Colonic mucosa (tissue), 4 donors: ENCODE measurements around the gene KCNJ3. TPM values are rescaled to one million over a fixed set of nuclear protein-coding genes. Genes with fewer than 3 reads are reported as not detected.
A peak's percentile ranks its signal among the peaks of the same experiment; 100 is the strongest.

Source experiments
- DNase-seq: peaks from one replicate; pipeline ENCODE4 v3.0.0-alpha.2; 2020
- H3K27ac ChIP-seq: fragments of 200-600 bp; one replicate; pipeline ENCODE4 v1.8.0; 2021
- H3K27me3 ChIP-seq: fragments of 200-600 bp; one replicate; pipeline ENCODE4 v1.8.0; 2021
- H3K36me3 ChIP-seq: fragments of 200-600 bp; one replicate; pipeline ENCODE4 v1.8.0; 2021
- H3K4me1 ChIP-seq: fragments of 200-600 bp; one replicate; pipeline ENCODE4 v1.8.0; 2021; ENCODE audit warnings: mild to moderate bottlenecking
- H3K4me3 ChIP-seq: fragments of 200-600 bp; one replicate; pipeline ENCODE4 v1.8.0; 2021
- H3K9ac ChIP-seq, 2 donors: one replicate each; pipeline ENCODE4 v1.7.0; 2013; ENCODE audit warnings: control low read depth in 2 of 2, low read depth in 2 of 2, low read length in 2 of 2
- H3K9me3 ChIP-seq: fragments of 200-600 bp; one replicate; pipeline ENCODE4 v1.8.0; 2021
- intact Hi-C: fragments of 100-400 bp; cut with DNase I; formaldehyde crosslinking; loops from one replicate; pipeline ENCODE4 v1.14.1; 2022
- total RNA-seq, 2 donors: library from RNA; stranded (reverse); fragmentation: NEBNext Ultra II Directional in 1 of 2; extraction: Animal tissue kit (Norgen Biotek cat#: 25700) in 1 of 2; gene quantifications; one replicate each; pipeline ENCODE4 v1.2.1, GENCODE V29; 2021
- TF ChIP-seq, protein P1 (sequence below): fragments of 200-600 bp; IDR thresholded peaks from one replicate; pipeline ENCODE4 v1.8.0; 2022; ENCODE audit warnings: antibody characterized with exemption, mild to moderate bottlenecking
- donor health status: healthy.
- donor health status: DM: no; HTN: no; CAD: no.
- donor health status: DM: no; HTN: no; CAD: no.

KCNJ3 gene
- total RNA-seq, 2 donors from 2014 or later = 0.32 to 0.62 TPM

DNA sequence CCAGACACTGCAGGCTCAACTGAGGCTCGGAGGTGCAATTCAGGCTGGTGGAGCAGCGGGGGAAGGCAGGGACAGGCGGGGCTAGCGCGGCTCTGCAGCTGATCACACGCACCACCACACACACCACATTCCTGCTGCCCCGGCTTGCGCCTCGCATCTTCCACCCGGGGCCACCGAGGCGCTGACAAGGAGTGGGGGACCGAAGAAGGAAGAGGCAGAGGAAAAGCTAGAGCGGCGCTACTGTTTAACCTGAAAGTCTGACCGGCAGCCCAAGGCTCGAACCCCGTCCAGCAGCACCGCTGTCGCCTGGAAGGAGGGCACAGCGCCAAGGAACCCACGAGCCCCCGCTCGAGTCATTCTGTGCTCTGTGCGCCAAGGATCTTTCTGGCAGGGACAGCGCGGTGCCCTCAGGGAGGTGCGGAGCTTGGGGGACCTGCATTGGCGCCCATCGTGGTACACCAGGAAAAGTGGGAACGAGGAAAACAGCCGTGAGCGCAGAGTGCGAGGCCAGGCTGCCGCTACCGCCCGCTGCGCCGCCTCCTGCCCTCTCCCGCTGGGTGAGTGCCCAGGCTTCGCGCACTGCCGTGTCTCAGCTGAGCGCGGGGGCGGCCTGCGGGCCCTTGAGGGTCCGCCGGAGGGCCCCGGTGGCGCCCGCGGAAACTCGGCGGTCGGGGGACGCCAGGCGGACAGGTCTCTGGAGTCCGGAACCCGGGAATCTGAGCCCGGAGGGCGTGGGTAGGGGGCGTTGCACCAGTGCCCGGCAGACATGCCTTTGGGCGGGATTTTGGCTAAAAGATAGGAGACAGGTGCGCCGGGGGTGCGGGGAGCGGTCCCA lies 860 bp upstream of the KCNJ3 start:
- no peaks in the 10 kb centered on the region for H3K9me3 ChIP-seq
- DNase-seq = peak; percentile 22
- TF ChIP-seq, protein P1, sequence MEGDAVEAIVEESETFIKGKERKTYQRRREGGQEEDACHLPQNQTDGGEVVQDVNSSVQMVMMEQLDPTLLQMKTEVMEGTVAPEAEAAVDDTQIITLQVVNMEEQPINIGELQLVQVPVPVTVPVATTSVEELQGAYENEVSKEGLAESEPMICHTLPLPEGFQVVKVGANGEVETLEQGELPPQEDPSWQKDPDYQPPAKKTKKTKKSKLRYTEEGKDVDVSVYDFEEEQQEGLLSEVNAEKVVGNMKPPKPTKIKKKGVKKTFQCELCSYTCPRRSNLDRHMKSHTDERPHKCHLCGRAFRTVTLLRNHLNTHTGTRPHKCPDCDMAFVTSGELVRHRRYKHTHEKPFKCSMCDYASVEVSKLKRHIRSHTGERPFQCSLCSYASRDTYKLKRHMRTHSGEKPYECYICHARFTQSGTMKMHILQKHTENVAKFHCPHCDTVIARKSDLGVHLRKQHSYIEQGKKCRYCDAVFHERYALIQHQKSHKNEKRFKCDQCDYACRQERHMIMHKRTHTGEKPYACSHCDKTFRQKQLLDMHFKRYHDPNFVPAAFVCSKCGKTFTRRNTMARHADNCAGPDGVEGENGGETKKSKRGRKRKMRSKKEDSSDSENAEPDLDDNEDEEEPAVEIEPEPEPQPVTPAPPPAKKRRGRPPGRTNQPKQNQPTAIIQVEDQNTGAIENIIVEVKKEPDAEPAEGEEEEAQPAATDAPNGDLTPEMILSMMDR = no peak
- H3K9ac ChIP-seq = no peak overlapping the region
- H3K4me3 ChIP-seq = peak overlapping the region; percentile 27
- H3K4me1 ChIP-seq = peaks cover 5% of the 10 kb centered on the region
- intact Hi-C loops = no loop called here
- no peaks in the 10 kb centered on the region for H3K36me3 ChIP-seq
- peaks cover 14% of the 10 kb centered on the region for H3K27me3 ChIP-seq
- H3K27ac ChIP-seq = no peak overlapping the region

DNA sequence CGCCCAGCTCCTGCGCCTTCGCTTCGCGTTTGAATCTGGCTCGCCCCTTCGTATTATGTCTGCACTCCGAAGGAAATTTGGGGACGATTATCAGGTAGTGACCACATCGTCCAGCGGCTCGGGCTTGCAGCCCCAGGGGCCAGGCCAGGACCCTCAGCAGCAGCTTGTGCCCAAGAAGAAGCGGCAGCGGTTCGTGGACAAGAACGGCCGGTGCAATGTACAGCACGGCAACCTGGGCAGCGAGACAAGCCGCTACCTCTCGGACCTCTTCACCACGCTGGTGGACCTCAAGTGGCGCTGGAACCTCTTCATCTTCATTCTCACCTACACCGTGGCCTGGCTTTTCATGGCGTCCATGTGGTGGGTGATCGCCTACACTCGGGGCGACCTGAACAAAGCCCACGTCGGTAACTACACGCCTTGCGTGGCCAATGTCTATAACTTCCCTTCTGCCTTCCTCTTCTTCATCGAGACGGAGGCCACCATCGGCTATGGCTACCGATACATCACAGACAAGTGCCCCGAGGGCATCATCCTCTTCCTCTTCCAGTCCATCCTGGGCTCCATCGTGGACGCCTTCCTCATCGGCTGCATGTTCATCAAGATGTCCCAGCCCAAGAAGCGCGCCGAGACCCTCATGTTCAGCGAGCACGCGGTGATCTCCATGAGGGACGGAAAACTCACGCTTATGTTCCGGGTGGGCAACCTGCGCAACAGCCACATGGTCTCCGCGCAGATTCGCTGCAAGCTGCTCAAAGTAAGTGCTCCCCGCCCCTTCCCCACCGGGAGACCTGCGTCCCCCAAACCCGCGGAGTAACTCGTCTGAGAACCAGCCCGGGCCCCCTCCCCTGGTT lies 453 bp downstream of the KCNJ3 start:
- TF ChIP-seq, protein P1 = no peak
- peak overlapping the region; percentile 27 for H3K4me3 ChIP-seq

DNA sequence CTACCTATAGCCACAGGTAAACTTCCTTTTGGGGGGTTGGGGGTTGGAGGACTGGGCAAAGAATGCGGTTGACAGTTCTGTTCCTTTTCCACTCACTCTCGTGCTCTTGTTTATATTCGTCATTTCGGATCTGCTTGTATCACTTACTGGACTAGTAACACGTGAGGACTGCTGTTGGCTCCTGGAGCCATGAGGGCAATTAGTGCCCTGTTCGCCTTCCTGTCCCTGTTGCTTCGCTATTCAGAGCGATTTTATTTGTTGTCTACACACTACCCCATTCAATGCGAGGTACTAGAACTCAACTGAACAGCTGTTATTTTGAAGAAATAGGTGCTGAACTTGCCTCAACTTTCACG lies 1.1 kb downstream of the KCNJ3 start:
- no peak for DNase-seq
- Histone ChIP-seq H3K27ac (no peak overlapping the region), H3K27me3 (peaks cover 14% of the 10 kb centered on the region), H3K4me3 (no peak overlapping the region), H3K36me3 (no peaks in the 10 kb centered on the region), H3K9me3 (no peaks in the 10 kb centered on the region), H3K4me1 (peaks cover 5% of the 10 kb centered on the region), H3K9ac (no peak overlapping the region)
- TF ChIP-seq, protein P1 = no peak
- intact Hi-C loops = no loop called here

More for the DNA sequence above, 453 bp downstream of the KCNJ3 start:
- no peak overlapping the region for H3K27ac ChIP-seq
- H3K27me3 ChIP-seq = peaks cover 14% of the 10 kb centered on the region
- no peak for DNase-seq
- intact Hi-C loops = no loop called here
- peaks cover 5% of the 10 kb centered on the region for H3K4me1 ChIP-seq
- no peaks in the 10 kb centered on the region for H3K36me3 ChIP-seq
- H3K9ac ChIP-seq = no peak overlapping the region
- H3K9me3 ChIP-seq = no peaks in the 10 kb centered on the region

DNA sequence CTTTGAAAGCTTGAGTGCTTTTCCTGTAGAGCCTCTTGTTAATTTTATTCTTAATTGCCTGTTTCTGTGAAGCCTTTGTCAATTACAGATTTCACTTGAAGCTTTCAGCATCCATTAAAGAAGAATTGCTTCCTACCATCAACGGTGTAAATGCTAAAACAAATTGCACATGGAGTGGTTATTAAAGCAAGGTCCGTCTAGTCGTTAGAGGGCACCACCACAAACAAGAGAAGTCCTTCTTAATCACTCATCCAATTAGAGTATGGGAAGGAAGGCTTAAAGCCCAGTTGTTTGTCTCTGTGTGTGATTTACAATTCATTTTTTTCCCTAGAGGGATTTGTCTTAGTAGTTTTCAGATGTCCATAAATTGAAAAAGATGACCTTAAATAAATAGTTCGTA lies 1.6 kb downstream of the KCNJ3 start:
- no peak for DNase-seq

DNA sequence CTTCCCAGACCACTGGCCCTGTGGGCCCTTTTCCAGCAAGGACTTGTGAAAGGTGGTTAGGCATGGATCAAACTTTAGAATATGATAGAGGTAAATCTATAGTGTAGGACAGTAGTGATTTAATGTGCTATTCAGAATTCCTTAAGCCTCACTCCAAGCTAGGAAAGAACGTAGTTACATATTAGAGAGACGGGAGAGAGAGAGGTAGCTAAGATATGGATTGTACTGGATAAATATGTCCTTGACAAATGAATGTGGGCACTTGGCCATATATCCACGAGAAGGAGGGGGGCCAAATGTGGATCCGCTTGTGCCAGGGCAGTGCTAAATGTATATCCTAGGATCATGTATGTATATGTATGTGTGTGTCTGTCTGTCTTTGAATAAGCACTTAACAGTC lies 6.5 kb downstream of the KCNJ3 start:
- TF ChIP-seq, protein P1 = no peak
- no peak overlapping the region for H3K4me3 ChIP-seq
- no peak overlapping the region for H3K27ac ChIP-seq

More for the DNA sequence above, 1.6 kb downstream of the KCNJ3 start:
- Histone ChIP-seq H3K4me1 (peaks cover 5% of the 10 kb centered on the region), H3K9ac (no peak overlapping the region), H3K27ac (no peak overlapping the region), H3K27me3 (peaks cover 14% of the 10 kb centered on the region), H3K36me3 (no peaks in the 10 kb centered on the region), H3K9me3 (no peaks in the 10 kb centered on the region), H3K4me3 (no peak overlapping the region)
- TF ChIP-seq, protein P1 = no peak
- intact Hi-C loops = no loop called here

More for the DNA sequence above, 6.5 kb downstream of the KCNJ3 start:
- DNase-seq = no peak
- intact Hi-C loops = no loop called here
- Histone ChIP-seq H3K36me3 (no peaks in the 10 kb centered on the region), H3K4me1 (no peaks in the 10 kb centered on the region), H3K9ac (no peak overlapping the region), H3K9me3 (no peaks in the 10 kb centered on the region), H3K27me3 (no peaks in the 10 kb centered on the region)
